GM12801 (cell line): Measurements from ENCODE around the gene ACADM.

Experiments used
- CTCF ChIP-seq: IDR thresholded peaks from one replicate; pipeline ENCODE4 v1.5.1; 2011; ENCODE audit warnings: control low read depth; ENCODE audit not compliant: insufficient read length; ENCODE audit errors: extremely low read depth

ACADM gene

GRCh38 chr1:75812065-75812464, 87.6 kb downstream of the ACADM start:
- TF ChIP-seq CTCF = no peak
